Measurements from ENCODE around the gene DNAJC8.

DNAJC8 gene

DNA sequence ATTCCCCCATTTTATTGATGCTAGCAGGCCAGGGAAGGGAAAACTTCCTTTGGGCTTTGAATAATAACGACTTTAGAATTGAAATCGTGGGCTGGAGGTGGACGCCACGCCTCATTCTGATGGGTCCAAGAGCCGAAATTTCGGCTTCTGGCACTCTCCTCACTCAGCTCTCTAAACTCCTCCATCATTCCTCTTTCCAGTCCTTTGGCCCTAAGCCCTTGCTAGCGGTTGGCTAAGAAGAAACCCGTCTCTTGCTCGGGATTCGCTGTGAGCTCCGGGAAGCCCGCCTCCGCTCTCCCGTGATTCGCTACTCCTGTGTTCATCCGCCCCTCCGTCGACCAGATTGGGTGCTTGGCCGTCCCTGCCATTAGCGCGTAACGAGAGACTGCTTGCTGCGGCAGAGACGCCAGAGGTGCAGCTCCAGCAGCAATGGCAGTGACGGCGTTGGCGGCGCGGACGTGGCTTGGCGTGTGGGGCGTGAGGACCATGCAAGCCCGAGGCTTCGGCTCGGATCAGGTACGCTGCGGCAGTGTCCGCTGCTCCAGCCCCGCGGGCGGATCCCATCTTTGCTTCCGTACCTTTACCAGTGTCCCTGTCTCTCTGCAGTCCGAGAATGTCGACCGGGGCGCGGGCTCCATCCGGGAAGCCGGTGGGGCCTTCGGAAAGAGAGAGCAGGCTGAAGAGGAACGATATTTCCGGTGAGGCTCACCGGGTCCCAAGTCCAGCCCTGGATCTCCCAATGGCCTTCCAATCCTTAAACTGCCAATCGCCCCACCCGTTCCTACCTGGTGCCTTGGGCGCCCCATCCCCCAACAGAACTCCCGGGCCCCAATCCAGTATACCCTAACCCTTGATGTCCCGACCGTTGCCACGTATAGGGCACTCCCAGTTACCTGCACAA lies 3.2 kb upstream of the DNAJC8 start, which contains the start of gene ATP5IF1:
TSS of gene ATP5IF1 (plus strand) at position 370 of the 901 bp plus-strand sequence. CDS start at position 430, 60 bp downstream.
- no peaks in the 10 kb centered on the region for H3K27me3 ChIP-seq (replicated peaks; ENCODE audit: control insufficient read depth, insufficient read depth, low read length)
- DNase-seq (ENCODE audit: extremely low read depth, insufficient read length): peak; percentile 95
- TF ChIP-seq, protein P1, sequence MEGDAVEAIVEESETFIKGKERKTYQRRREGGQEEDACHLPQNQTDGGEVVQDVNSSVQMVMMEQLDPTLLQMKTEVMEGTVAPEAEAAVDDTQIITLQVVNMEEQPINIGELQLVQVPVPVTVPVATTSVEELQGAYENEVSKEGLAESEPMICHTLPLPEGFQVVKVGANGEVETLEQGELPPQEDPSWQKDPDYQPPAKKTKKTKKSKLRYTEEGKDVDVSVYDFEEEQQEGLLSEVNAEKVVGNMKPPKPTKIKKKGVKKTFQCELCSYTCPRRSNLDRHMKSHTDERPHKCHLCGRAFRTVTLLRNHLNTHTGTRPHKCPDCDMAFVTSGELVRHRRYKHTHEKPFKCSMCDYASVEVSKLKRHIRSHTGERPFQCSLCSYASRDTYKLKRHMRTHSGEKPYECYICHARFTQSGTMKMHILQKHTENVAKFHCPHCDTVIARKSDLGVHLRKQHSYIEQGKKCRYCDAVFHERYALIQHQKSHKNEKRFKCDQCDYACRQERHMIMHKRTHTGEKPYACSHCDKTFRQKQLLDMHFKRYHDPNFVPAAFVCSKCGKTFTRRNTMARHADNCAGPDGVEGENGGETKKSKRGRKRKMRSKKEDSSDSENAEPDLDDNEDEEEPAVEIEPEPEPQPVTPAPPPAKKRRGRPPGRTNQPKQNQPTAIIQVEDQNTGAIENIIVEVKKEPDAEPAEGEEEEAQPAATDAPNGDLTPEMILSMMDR (IDR thresholded peaks at IDR 0.05; ENCODE audit: insufficient read depth, low read length, poor library complexity, severe bottlenecking): no peak
- H3K36me3 ChIP-seq (ENCODE audit: control insufficient read depth, insufficient read depth, low read length): peaks cover 2% of the 10 kb centered on the region; the same call in 1 of the 2 replicates
- peak within 1 kb of the TSS; percentile 95 for H3K4me3 ChIP-seq (replicated peaks; ENCODE audit: low read depth, low read length)

- TF ChIP-seq, protein P1 (IDR thresholded peaks at IDR 0.05; ENCODE audit: insufficient read depth, low read length, poor library complexity, severe bottlenecking): no peak
- Histone ChIP-seq H3K27me3 (replicated peaks; ENCODE audit: control insufficient read depth, insufficient read depth, low read length) (no peaks in the 10 kb centered on the region), H3K4me3 (replicated peaks; ENCODE audit: low read depth, low read length) (no peak overlapping the region), H3K36me3 (ENCODE audit: control insufficient read depth, insufficient read depth, low read length) (peaks cover 3% of the 10 kb centered on the region; the same call in 1 of the 2 replicates)
- DNase-seq (ENCODE audit: extremely low read depth, insufficient read length): no peak
Observed at GRCh38 chr1:28233264-28233606, 406 bp upstream of the DNAJC8 start.

GRCh38 chr1:28229996-28230395 lies 2.8 kb downstream of the DNAJC8 start:
- no peaks in the 10 kb centered on the region for H3K27me3 ChIP-seq (replicated peaks; ENCODE audit: control insufficient read depth, insufficient read depth, low read length)
- no peak overlapping the region for H3K4me3 ChIP-seq (replicated peaks; ENCODE audit: low read depth, low read length)
- peaks cover 8% of the 10 kb centered on the region for H3K36me3 ChIP-seq (ENCODE audit: control insufficient read depth, insufficient read depth, low read length)
- TF ChIP-seq, protein P1 (IDR thresholded peaks at IDR 0.05; ENCODE audit: insufficient read depth, low read length, poor library complexity, severe bottlenecking): no peak
- DNase-seq (ENCODE audit: extremely low read depth, insufficient read length): no peak

DNA sequence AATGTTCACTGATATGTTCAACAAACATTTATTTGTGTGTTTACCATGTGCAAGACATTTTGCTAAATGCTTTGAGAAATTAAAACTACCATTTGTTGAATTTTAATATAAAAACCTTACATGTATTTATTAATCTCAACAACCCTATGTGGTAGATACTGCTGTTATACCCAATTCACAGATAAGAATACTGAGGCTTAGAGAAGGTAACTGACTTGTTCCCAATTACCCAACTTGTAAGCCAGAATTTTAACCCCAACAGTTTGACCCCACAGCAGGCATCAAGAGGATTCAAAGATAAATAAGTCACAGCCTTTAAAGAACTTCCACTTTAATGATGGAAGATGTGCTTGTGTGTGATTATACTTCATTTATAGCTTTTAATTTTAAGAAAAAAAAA lies 3.7 kb downstream of the DNAJC8 start:
- DNase-seq (ENCODE audit: extremely low read depth, insufficient read length): no peak
- Histone ChIP-seq H3K36me3 (ENCODE audit: control insufficient read depth, insufficient read depth, low read length) (peaks cover 9% of the 10 kb centered on the region), H3K27me3 (replicated peaks; ENCODE audit: control insufficient read depth, insufficient read depth, low read length) (no peaks in the 10 kb centered on the region), H3K4me3 (replicated peaks; ENCODE audit: low read depth, low read length) (no peak overlapping the region)
- TF ChIP-seq, protein P1 (IDR thresholded peaks at IDR 0.05; ENCODE audit: insufficient read depth, low read length, poor library complexity, severe bottlenecking): no peak

DNA sequence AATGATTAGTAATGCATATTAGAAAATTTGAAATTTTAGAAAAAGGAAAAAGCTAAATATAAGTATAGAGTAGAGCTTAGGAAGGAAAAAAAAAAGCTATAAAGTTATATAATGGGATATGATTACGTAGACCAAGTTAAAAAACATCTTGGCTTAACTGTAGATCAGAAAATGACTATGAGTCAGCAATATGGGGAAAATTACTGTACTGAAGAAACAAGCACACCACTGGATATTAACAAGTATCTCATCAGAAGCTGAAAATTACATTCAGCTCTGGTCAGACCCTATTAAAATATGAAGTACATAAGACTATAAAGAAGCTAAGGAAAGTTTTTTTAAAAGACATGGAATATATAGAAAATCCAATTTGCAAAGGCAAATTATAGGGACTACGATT lies 19.5 kb downstream of the DNAJC8 start:
- TF ChIP-seq, protein P1 (IDR thresholded peaks at IDR 0.05; ENCODE audit: insufficient read depth, low read length, poor library complexity, severe bottlenecking): no peak
- no peak for DNase-seq (ENCODE audit: extremely low read depth, insufficient read length)
- Histone ChIP-seq H3K27me3 (replicated peaks; ENCODE audit: control insufficient read depth, insufficient read depth, low read length) (no peaks in the 10 kb centered on the region), H3K4me3 (replicated peaks; ENCODE audit: low read depth, low read length) (no peak overlapping the region), H3K36me3 (ENCODE audit: control insufficient read depth, insufficient read depth, low read length) (peaks cover 3% of the 10 kb centered on the region)

Data from GM06990 (cell line).